GM10248 (cell line): ENCODE results near the gene ZSWIM5.

Experiments used
- CTCF ChIA-PET: fragments of 300-600 bp; sonication (Branson Sonifier 250); formaldehyde crosslinking; extraction: SDS; loops from one replicate; lab custom pipeline; 2021; ENCODE audit warnings: antibody characterized with exemption; lab: Yijun Ruan, JAX
- POLR2A ChIA-PET: fragments of 350-650 bp; sonication (Branson Sonifier 250); formaldehyde crosslinking; extraction: SDS; loops from one replicate; lab custom pipeline; 2020; ENCODE audit warnings: antibody characterized with exemption; lab: Yijun Ruan, JAX
- DNase-seq: peaks from one replicate; pipeline ENCODE4 v3.0.0; 2012; ENCODE audit errors: extremely low spot score
- TF ChIP-seq, protein P1 (sequence below): IDR thresholded peaks from 2 replicates; pipeline ENCODE4 v1.5.1; 2012; ENCODE audit warnings: mild to moderate bottlenecking, low read depth; ENCODE audit errors: extremely low read depth, missing control alignments, control extremely low read depth

Gene ZSWIM5

DNA sequence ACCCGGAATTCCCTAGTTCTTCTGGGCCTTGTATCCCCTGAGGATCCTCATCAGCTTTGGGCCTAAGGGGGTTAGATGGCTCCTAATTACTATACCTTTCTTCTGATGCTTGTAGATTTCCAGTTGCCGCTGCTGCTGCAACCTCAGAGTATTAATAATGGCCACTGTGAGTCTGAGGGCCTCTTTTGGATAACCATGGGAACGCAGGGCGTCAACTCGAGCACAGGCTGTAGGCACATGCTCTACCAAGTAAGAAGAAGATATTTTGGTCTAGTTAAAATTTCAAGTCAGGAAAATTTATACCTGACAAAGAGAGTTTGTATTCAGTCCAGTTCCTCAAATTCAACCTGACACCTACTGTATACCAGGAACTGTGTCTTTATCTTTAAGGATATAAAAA is 166.1 kb downstream of the ZSWIM5 start:
- CTCF ChIA-PET, result interaction anchor here (0.9 to 2.1 kb wide), 2 partner anchors 26 to 260 kb away, joined by 4 to 8 read pairs; no protein-coding TSS in a partner anchor
- POLR2A ChIA-PET, result no interaction called here
- TF ChIP-seq, protein P1, sequence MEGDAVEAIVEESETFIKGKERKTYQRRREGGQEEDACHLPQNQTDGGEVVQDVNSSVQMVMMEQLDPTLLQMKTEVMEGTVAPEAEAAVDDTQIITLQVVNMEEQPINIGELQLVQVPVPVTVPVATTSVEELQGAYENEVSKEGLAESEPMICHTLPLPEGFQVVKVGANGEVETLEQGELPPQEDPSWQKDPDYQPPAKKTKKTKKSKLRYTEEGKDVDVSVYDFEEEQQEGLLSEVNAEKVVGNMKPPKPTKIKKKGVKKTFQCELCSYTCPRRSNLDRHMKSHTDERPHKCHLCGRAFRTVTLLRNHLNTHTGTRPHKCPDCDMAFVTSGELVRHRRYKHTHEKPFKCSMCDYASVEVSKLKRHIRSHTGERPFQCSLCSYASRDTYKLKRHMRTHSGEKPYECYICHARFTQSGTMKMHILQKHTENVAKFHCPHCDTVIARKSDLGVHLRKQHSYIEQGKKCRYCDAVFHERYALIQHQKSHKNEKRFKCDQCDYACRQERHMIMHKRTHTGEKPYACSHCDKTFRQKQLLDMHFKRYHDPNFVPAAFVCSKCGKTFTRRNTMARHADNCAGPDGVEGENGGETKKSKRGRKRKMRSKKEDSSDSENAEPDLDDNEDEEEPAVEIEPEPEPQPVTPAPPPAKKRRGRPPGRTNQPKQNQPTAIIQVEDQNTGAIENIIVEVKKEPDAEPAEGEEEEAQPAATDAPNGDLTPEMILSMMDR, result no peak
- DNase-seq, result no peak

DNA sequence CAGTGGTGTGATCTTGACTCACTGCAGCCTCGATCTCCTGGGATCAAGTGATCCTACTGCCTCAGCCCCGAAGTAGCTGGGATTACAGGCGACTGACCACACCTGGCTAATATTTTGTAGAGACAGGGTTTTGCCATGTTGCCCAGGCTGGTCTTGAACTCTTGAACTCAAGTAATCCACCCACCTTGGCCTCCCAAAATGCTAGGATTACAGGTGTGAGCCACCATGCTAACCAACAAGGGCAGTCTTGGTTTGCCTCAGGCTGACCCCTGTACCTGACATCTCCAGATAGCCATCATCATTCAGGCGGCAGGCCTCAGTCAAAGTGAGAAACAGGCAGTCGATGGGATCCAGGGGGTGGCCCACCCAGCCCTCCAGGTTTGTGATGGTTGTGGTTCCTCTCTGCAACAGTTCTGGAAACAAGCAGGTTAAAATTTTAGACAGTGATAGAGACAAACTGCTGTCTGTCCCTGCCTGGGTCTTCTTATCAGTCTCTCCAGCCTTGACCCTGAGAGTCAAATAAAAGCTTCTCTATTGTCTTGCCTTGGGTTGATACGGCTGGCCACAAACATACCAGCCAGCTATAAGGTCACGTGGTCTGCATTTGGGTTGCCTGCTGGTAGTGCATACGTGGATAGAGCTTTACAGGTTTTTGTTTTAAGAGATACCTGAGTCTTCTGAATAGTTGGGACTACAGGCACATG is 167.6 kb downstream of the ZSWIM5 start:
- POLR2A ChIA-PET, result no interaction called here
- no peak for DNase-seq
- TF ChIP-seq, protein P1, result no peak

GRCh38 chr1:45038240-45038639 is 168.2 kb downstream of the ZSWIM5 start:
- TF ChIP-seq, protein P1, result no peak
- DNase-seq, result no peak
- ChIA-PET POLR2A (no interaction called here), CTCF (no interaction called here)

More for the DNA sequence above, 167.6 kb downstream of the ZSWIM5 start:
- CTCF ChIA-PET, result interaction anchor here (1.0 to 2.1 kb wide), 3 partner anchors 12 to 261 kb away, joined by 3 to 8 read pairs (median 3); no protein-coding TSS in a partner anchor

GRCh38 chr1:45037456-45037855 is 168.9 kb downstream of the ZSWIM5 start:
- ChIA-PET POLR2A (no interaction called here), CTCF (no interaction called here)
- DNase-seq, result no peak
- TF ChIP-seq, protein P1, result no peak

- no peak for DNase-seq
- POLR2A ChIA-PET, result no interaction called here
- TF ChIP-seq, protein P1, result no peak
- CTCF ChIA-PET, result interaction anchor here (1.0 to 3.1 kb wide), 5 partner anchors 16 to 264 kb away, joined by 3 to 13 read pairs (median 4); no protein-coding TSS in a partner anchor
Observed at GRCh38 chr1:45035631-45036301, 170.6 kb downstream of the ZSWIM5 start.

GRCh38 chr1:45033356-45033755 is 173.0 kb downstream of the ZSWIM5 start:
- DNase-seq, result peak; percentile 65
- TF ChIP-seq, protein P1, result no peak
- POLR2A ChIA-PET, result no interaction called here
- CTCF ChIA-PET, result interaction anchor here (1.0 to 1.4 kb wide), 4 partner anchors 8 to 23 kb away, joined by 3 to 9 read pairs (median 4); partner anchors contain the start of gene HECTD3
